NB4 (cell line): ENCODE data around the gene TRMU.

Experiments used
- CTCF ChIP-seq: IDR thresholded peaks from one replicate; pipeline ENCODE4 v1.5.1; 2012; ENCODE audit warnings: low read depth, low read length
- MAX ChIP-seq: IDR thresholded peaks from 2 replicates; pipeline ENCODE4 v1.6.1; 2011; ENCODE audit warnings: low read depth, low read length
- MYC ChIP-seq: IDR thresholded peaks from 2 replicates; pipeline ENCODE4 v1.6.1; 2011; ENCODE audit warnings: low read depth, low read length
- POLR2A ChIP-seq: IDR thresholded peaks from 2 replicates; pipeline ENCODE4 v1.6.1; 2011; ENCODE audit warnings: mild to moderate bottlenecking; ENCODE audit not compliant: insufficient read length; ENCODE audit errors: extremely low read depth

- TF ChIP-seq CTCF, result no peak
- no peak for TF ChIP-seq MAX
- no peak for TF ChIP-seq POLR2A
- TF ChIP-seq MYC, result no peak
These were observed 12.8 kb upstream of the TRMU start for GRCh38 chr22:46322711-46323110.
